Measurements from ENCODE around the gene FAM47E. TPM values are rescaled to one million over a fixed set of nuclear protein-coding genes. Genes with fewer than 3 reads are reported as not detected.
A peak's percentile ranks its signal among the peaks of the same experiment; 100 is the strongest.

Gene FAM47E
- total RNA-seq, 1 donor from 2014 or later = 2.9 TPM

GRCh38 chr4:76211769-76212708, 39.5 kb upstream of the FAM47E start:
- DNase-seq = no peak
- H3K27ac Mint-ChIP-seq (ENCODE audit: unreplicated experiment) = peak overlapping the region; percentile 96
- peaks cover 57% of the 10 kb centered on the region for H3K4me1 Mint-ChIP-seq (ENCODE audit: low read depth, unreplicated experiment)
- peaks cover 14% of the 10 kb centered on the region for H3K27me3 Mint-ChIP-seq (ENCODE audit: unreplicated experiment)
- H3K36me3 Mint-ChIP-seq (ENCODE audit: unreplicated experiment) = peaks cover 6% of the 10 kb centered on the region
- no peak for TF ChIP-seq CTCF (IDR thresholded peaks at IDR 0.05; ENCODE audit: partially characterized antibody, unreplicated experiment)
- peak overlapping the region; percentile 96 for H3K4me3 Mint-ChIP-seq (ENCODE audit: unreplicated experiment)
- peaks cover 19% of the 10 kb centered on the region for H3K9me3 Mint-ChIP-seq (ENCODE audit: unreplicated experiment)

- H3K27me3 Mint-ChIP-seq (ENCODE audit: unreplicated experiment) = peaks cover 14% of the 10 kb centered on the region
- peaks cover 19% of the 10 kb centered on the region for H3K9me3 Mint-ChIP-seq (ENCODE audit: unreplicated experiment)
- DNase-seq = no peak
- H3K27ac Mint-ChIP-seq (ENCODE audit: unreplicated experiment) = peak overlapping the region; percentile 96
- H3K4me3 Mint-ChIP-seq (ENCODE audit: unreplicated experiment) = peak overlapping the region; percentile 96
- peaks cover 6% of the 10 kb centered on the region for H3K36me3 Mint-ChIP-seq (ENCODE audit: unreplicated experiment)
- TF ChIP-seq CTCF (IDR thresholded peaks at IDR 0.05; ENCODE audit: partially characterized antibody, unreplicated experiment) = no peak
- peaks cover 57% of the 10 kb centered on the region for H3K4me1 Mint-ChIP-seq (ENCODE audit: low read depth, unreplicated experiment)
Measured at GRCh38 chr4:76212851-76213414, 38.6 kb upstream of the FAM47E start.

- Mint-ChIP-seq H3K4me3 (ENCODE audit: unreplicated experiment) (peak within 1 kb of the TSS; percentile 96), H3K27me3 (ENCODE audit: unreplicated experiment) (peaks cover 14% of the 10 kb centered on the region), H3K9me3 (ENCODE audit: unreplicated experiment) (peaks cover 19% of the 10 kb centered on the region), H3K36me3 (ENCODE audit: unreplicated experiment) (peaks cover 6% of the 10 kb centered on the region), H3K4me1 (ENCODE audit: low read depth, unreplicated experiment) (peaks cover 50% of the 10 kb centered on the region), H3K27ac (ENCODE audit: unreplicated experiment) (peak within 1 kb of the TSS; percentile 96)
- DNase-seq = peak; percentile 92
- TF ChIP-seq CTCF (IDR thresholded peaks at IDR 0.05; ENCODE audit: partially characterized antibody, unreplicated experiment) = no peak
Measured at GRCh38 chr4:76213415-76214176, 37.9 kb upstream of the FAM47E start, which contains the start of gene SCARB2. TSS of gene SCARB2 (minus strand) at chr4:76213824. CDS start at chr4:76213543, 281 bp downstream.

- peaks cover 6% of the 10 kb centered on the region for H3K36me3 Mint-ChIP-seq (ENCODE audit: unreplicated experiment)
- H3K27ac Mint-ChIP-seq (ENCODE audit: unreplicated experiment) = peak overlapping the region; percentile 82
- H3K4me3 Mint-ChIP-seq (ENCODE audit: unreplicated experiment) = peak overlapping the region; percentile 92
- peaks cover 46% of the 10 kb centered on the region for H3K4me1 Mint-ChIP-seq (ENCODE audit: low read depth, unreplicated experiment)
- H3K27me3 Mint-ChIP-seq (ENCODE audit: unreplicated experiment) = peaks cover 14% of the 10 kb centered on the region
- peaks cover 19% of the 10 kb centered on the region for H3K9me3 Mint-ChIP-seq (ENCODE audit: unreplicated experiment)
- DNase-seq = no peak
- TF ChIP-seq CTCF (IDR thresholded peaks at IDR 0.05; ENCODE audit: partially characterized antibody, unreplicated experiment) = no peak
Measured at GRCh38 chr4:76214177-76214675, 37.3 kb upstream of the FAM47E start.

Measured in glutamatergic neuron (in vitro differentiated cells).